ENCODE measurements around the gene EMC8.

GRCh38 chr16:85819771-85820170 is 20.4 kb upstream of the EMC8 start:
- no peak for TF ChIP-seq CTCF (IDR thresholded peaks at IDR 0.05 in 2 of 3, conservative IDR thresholded peaks at IDR 0.05 in 1 of 3; ENCODE audit: borderline replicate concordance in 1 of 3, insufficient read depth in 1 of 3, low read depth in 2 of 3, low read length in 2 of 3)
- no peak for TF ChIP-seq POLR2A (IDR thresholded peaks at IDR 0.05; ENCODE audit: borderline replicate concordance, extremely low read depth, insufficient read depth, insufficient read length)
- no peak for TF ChIP-seq YY1 (IDR thresholded peaks at IDR 0.05; ENCODE audit: extremely low read depth, insufficient replicate concordance, low read depth, low read length)
- TF ChIP-seq SIN3A (IDR thresholded peaks at IDR 0.05; ENCODE audit: low read depth) = no peak
- TF ChIP-seq FOSL1 (IDR thresholded peaks at IDR 0.05; ENCODE audit: low read depth) = no peak
- TF ChIP-seq EGR1 (IDR thresholded peaks at IDR 0.05; ENCODE audit: low read depth) = no peak
- no peak for TF ChIP-seq POLR2AphosphoS5 (IDR thresholded peaks at IDR 0.05; ENCODE audit: low read depth, low read length)
- no peak for TF ChIP-seq JUND (IDR thresholded peaks at IDR 0.05)
- TF ChIP-seq EZH2phosphoT487 (IDR thresholded peaks at IDR 0.05; ENCODE audit: borderline replicate concordance) = no peak
- TF ChIP-seq SP1 (IDR thresholded peaks at IDR 0.05; ENCODE audit: low read depth) = no peak
- TF ChIP-seq EZH2 (IDR thresholded peaks at IDR 0.05) = no peak
